GM10266 (cell line): ENCODE measurements around the gene KRTAP5-4.
"Not testable (repeated sequence)": the region's sequence is repeated elsewhere in the genome, so short reads cannot be mapped to it uniquely, and the experiment has no call there.

ENCODE experiments used
- DNase-seq: peaks from one replicate; pipeline ENCODE4 v3.0.0; 2012; ENCODE audit errors: extremely low spot score
- CTCF ChIP-seq: IDR thresholded peaks from 2 replicates; pipeline ENCODE4 v1.5.1; 2012; ENCODE audit warnings: mild to moderate bottlenecking, low read depth; ENCODE audit not compliant: control insufficient read depth, insufficient read depth; ENCODE audit errors: missing control alignments

KRTAP5-4 gene

GRCh38 chr11:1652026-1652425 is 30.1 kb upstream of the KRTAP5-4 start:
- no peak for TF ChIP-seq CTCF
- DNase-seq = no peak

GRCh38 chr11:1651411-1651980 is 29.6 kb upstream of the KRTAP5-4 start:
- TF ChIP-seq CTCF = no peak
- DNase-seq = no peak

- no peak for DNase-seq
- no peak for TF ChIP-seq CTCF
These were observed 29.0 kb upstream of the KRTAP5-4 start for GRCh38 chr11:1650918-1651262.

GRCh38 chr11:1650034-1650917 is 28.3 kb upstream of the KRTAP5-4 start:
- no peak for DNase-seq

GRCh38 chr11:1648653-1649420 is 26.9 kb upstream of the KRTAP5-4 start:
- TF ChIP-seq CTCF = no peak
- DNase-seq = no peak

More at GRCh38 chr11:1650034-1650917, 28.3 kb upstream of the KRTAP5-4 start:
- no peak for TF ChIP-seq CTCF

GRCh38 chr11:1647901-1648652 is 26.1 kb upstream of the KRTAP5-4 start:
- no peak for DNase-seq
- no peak for TF ChIP-seq CTCF

GRCh38 chr11:1646540-1646939 is 24.6 kb upstream of the KRTAP5-4 start:
- not testable (repeated sequence) for DNase-seq
